LoVo (cell line): ENCODE results near the gene ARMC12.
A peak's percentile ranks its signal among the peaks of the same experiment; 100 is the strongest.
"Not testable (repeated sequence)": the region's sequence is repeated elsewhere in the genome, so short reads cannot be mapped to it uniquely, and the experiment has no call there.

Source experiments
- DNase-seq: peaks from one replicate; pipeline ENCODE4 v3.0.0-alpha.2; 2016; ENCODE audit warnings: low spot score

The ARMC12 gene

GRCh38 chr6:35736982-35737412, at the start of gene ARMC12:
ARMC12 (plus strand) TSS chr6:35737032; CDS start chr6:35737109, 77 bp downstream.
- no peak for DNase-seq

GRCh38 chr6:35687658-35688604, 48.9 kb upstream of the ARMC12 start:
- peak; percentile 60 for DNase-seq

GRCh38 chr6:35688605-35689322, 48.1 kb upstream of the ARMC12 start, which contains the start of gene FKBP5:
FKBP5 (minus strand) TSS chr6:35688915; CDS start chr6:35642824, 46,091 bp downstream.
- DNase-seq, result peak; percentile 88

GRCh38 chr6:35690006-35690405, 46.8 kb upstream of the ARMC12 start:
- not testable (repeated sequence) for DNase-seq

- DNase-seq, result no peak
Measured at GRCh38 chr6:35690484-35690883, 46.3 kb upstream of the ARMC12 start.

GRCh38 chr6:35691027-35691824, 45.6 kb upstream of the ARMC12 start:
- DNase-seq, result no peak

- DNase-seq, result no peak
Measured at GRCh38 chr6:35694462-35694861, 42.4 kb upstream of the ARMC12 start.

GRCh38 chr6:35698430-35698829, 38.4 kb upstream of the ARMC12 start:
- not testable (repeated sequence) for DNase-seq

GRCh38 chr6:35698858-35699257, 38.0 kb upstream of the ARMC12 start:
- no peak for DNase-seq

- no peak for DNase-seq
Measured at GRCh38 chr6:35703554-35703953, 33.3 kb upstream of the ARMC12 start.

- DNase-seq, result no peak
Measured at GRCh38 chr6:35706468-35706867, 30.4 kb upstream of the ARMC12 start.

- DNase-seq, result no peak
Measured at GRCh38 chr6:35707714-35708407, 29.0 kb upstream of the ARMC12 start.

GRCh38 chr6:35708585-35708984, 28.2 kb upstream of the ARMC12 start:
- no peak for DNase-seq

GRCh38 chr6:35710241-35710847, 26.5 kb upstream of the ARMC12 start:
- DNase-seq, result peak; percentile 20

GRCh38 chr6:35711731-35712130, 25.1 kb upstream of the ARMC12 start:
- no peak for DNase-seq

GRCh38 chr6:35713006-35713767, 23.6 kb upstream of the ARMC12 start:
- no peak for DNase-seq

- DNase-seq, result no peak
Measured at GRCh38 chr6:35716798-35717197, 20.0 kb upstream of the ARMC12 start.

GRCh38 chr6:35717449-35718374, 19.1 kb upstream of the ARMC12 start:
- DNase-seq, result no peak

GRCh38 chr6:35718375-35718736, 18.5 kb upstream of the ARMC12 start:
- DNase-seq, result no peak
